ENCODE measurements around the gene ZSWIM5.
"Not testable (repeated sequence)": the region's sequence is repeated elsewhere in the genome, so short reads cannot be mapped to it uniquely, and the experiment has no call there.

Gene ZSWIM5

GRCh38 chr1:45141247-45142003 is 65.0 kb downstream of the ZSWIM5 start:
- TF ChIP-seq CTCF (IDR thresholded peaks at IDR 0.05; ENCODE audit: low read depth, low read length) = no peak
- H3K4me3 ChIP-seq (replicated peaks in 1 of 2; ENCODE audit: low read depth in 2 of 2, low read length in 2 of 2) = no peak overlapping the region
- DNase-seq (ENCODE audit: low read depth in 2 of 2) = no peak

- no peak overlapping the region for H3K4me3 ChIP-seq (replicated peaks in 1 of 2; ENCODE audit: low read depth in 2 of 2, low read length in 2 of 2)
- no peak for TF ChIP-seq CTCF (IDR thresholded peaks at IDR 0.05; ENCODE audit: low read depth, low read length)
- no peak for DNase-seq (ENCODE audit: low read depth in 2 of 2)
Observed at GRCh38 chr1:45136984-45137383, 69.4 kb downstream of the ZSWIM5 start.

- no peak for DNase-seq (ENCODE audit: low read depth in 2 of 2)
- no peak for TF ChIP-seq CTCF (IDR thresholded peaks at IDR 0.05; ENCODE audit: low read depth, low read length)
- H3K4me3 ChIP-seq (replicated peaks in 1 of 2; ENCODE audit: low read depth in 2 of 2, low read length in 2 of 2) = no peak overlapping the region
Observed at GRCh38 chr1:45135316-45135715, 71.1 kb downstream of the ZSWIM5 start.

GRCh38 chr1:45134461-45134873 is 71.9 kb downstream of the ZSWIM5 start:
- DNase-seq (ENCODE audit: low read depth in 2 of 2) = no peak
- no peak for TF ChIP-seq CTCF (IDR thresholded peaks at IDR 0.05; ENCODE audit: low read depth, low read length)
- H3K4me3 ChIP-seq (replicated peaks in 1 of 2; ENCODE audit: low read depth in 2 of 2, low read length in 2 of 2) = no peak overlapping the region

GRCh38 chr1:45132719-45133118 is 73.7 kb downstream of the ZSWIM5 start:
- DNase-seq (ENCODE audit: low read depth in 2 of 2); H3K4me3 ChIP-seq (replicated peaks in 1 of 2; ENCODE audit: low read depth in 2 of 2, low read length in 2 of 2): not testable (repeated sequence)

- TF ChIP-seq CTCF (IDR thresholded peaks at IDR 0.05; ENCODE audit: low read depth, low read length) = no peak
- DNase-seq (ENCODE audit: low read depth in 2 of 2) = no peak
- H3K4me3 ChIP-seq (replicated peaks in 1 of 2; ENCODE audit: low read depth in 2 of 2, low read length in 2 of 2) = no peak overlapping the region
Observed at GRCh38 chr1:45123358-45123757, 83.0 kb downstream of the ZSWIM5 start.

GRCh38 chr1:45122724-45123123 is 83.7 kb downstream of the ZSWIM5 start:
- H3K4me3 ChIP-seq (replicated peaks in 1 of 2; ENCODE audit: low read depth in 2 of 2, low read length in 2 of 2) = no peak overlapping the region
- TF ChIP-seq CTCF (IDR thresholded peaks at IDR 0.05; ENCODE audit: low read depth, low read length) = no peak
- no peak for DNase-seq (ENCODE audit: low read depth in 2 of 2)
